Fibroblast of the conjunctiva (primary cell): Measurements from ENCODE around the gene ZBTB1.
"Not testable (repeated sequence)": the region's sequence is repeated elsewhere in the genome, so short reads cannot be mapped to it uniquely, and the experiment has no call there.

ENCODE experiments used
- DNase-seq: peaks from one replicate; pipeline ENCODE4 v3.0.0-alpha.2; 2010; ENCODE audit warnings: low read depth

Gene ZBTB1

GRCh38 chr14:64569646-64570045, 65.1 kb downstream of the ZBTB1 start:
- DNase-seq: not testable (repeated sequence)

GRCh38 chr14:64572386-64573104, 68.0 kb downstream of the ZBTB1 start:
- DNase-seq: no peak

GRCh38 chr14:64573109-64573508, 68.5 kb downstream of the ZBTB1 start:
- peak; percentile 43 for DNase-seq
